Smooth muscle cell (in vitro differentiated cells): ENCODE data around the gene FXR1. TPM values are rescaled to one million over a fixed set of nuclear protein-coding genes. Genes with fewer than 3 reads are reported as not detected.
A peak's percentile ranks its signal among the peaks of the same experiment; 100 is the strongest.

Experiments
- DNase-seq: peaks from one replicate; lab custom pipeline; 2025; ENCODE audit not compliant: unreplicated experiment; lab: John Stamatoyannopoulos, UW
- H2AFZ ChIP-seq: fragments of 200-600 bp; sonication (generic); 2 replicates; pipeline ENCODE4 v1.6.0; 2016; ENCODE audit warnings: antibody characterized with exemption, low read depth, mild to moderate bottlenecking
- H3F3A ChIP-seq: fragments of 200-600 bp; sonication (generic); 2 replicates; pipeline ENCODE4 v1.6.0; 2017; ENCODE audit warnings: antibody characterized with exemption, low read depth
- H3K27ac ChIP-seq: fragments of 200-600 bp; sonication (generic); 2 replicates; pipeline ENCODE4 v1.5.1; 2016; ENCODE audit warnings: low read depth, mild to moderate bottlenecking
- H3K27me3 ChIP-seq: fragments of 200-600 bp; sonication (generic); 2 replicates; pipeline ENCODE4 v1.6.1; 2016; ENCODE audit warnings: low read depth, mild to moderate bottlenecking
- H3K36me3 ChIP-seq: fragments of 200-600 bp; sonication (generic); 2 replicates; pipeline ENCODE4 v1.5.1; 2016; ENCODE audit warnings: low read depth
- H3K4me1 ChIP-seq: fragments of 200-600 bp; sonication (generic); 2 replicates; pipeline ENCODE4 v1.5.1; 2016; ENCODE audit warnings: low read depth
- H3K4me2 ChIP-seq: fragments of 200-600 bp; sonication (generic); 2 replicates; pipeline ENCODE4 v1.6.0; 2016; ENCODE audit warnings: mild to moderate bottlenecking
- H3K4me3 ChIP-seq: fragments of 200-600 bp; sonication (generic); 2 replicates; pipeline ENCODE4 v1.5.1; 2016; ENCODE audit warnings: mild to moderate bottlenecking
- H3K79me2 ChIP-seq: fragments of 200-600 bp; sonication (generic); 2 replicates; pipeline ENCODE4 v1.6.0; 2016; ENCODE audit warnings: low read depth, mild to moderate bottlenecking
- H3K9ac ChIP-seq: fragments of 200-600 bp; sonication (generic); 2 replicates; pipeline ENCODE4 v1.6.0; 2016; ENCODE audit warnings: low read depth
- H3K9me3 ChIP-seq: fragments of 200-600 bp; sonication (generic); replicated peaks from 2 replicates; pipeline ENCODE4 v1.5.1; 2016; ENCODE audit warnings: low read depth
- H4K20me1 ChIP-seq: fragments of 200-600 bp; sonication (generic); 2 replicates; pipeline ENCODE4 v1.6.0; 2016; ENCODE audit warnings: low read depth
- CTCF ChIP-seq: fragments of 200-600 bp; sonication (generic); IDR thresholded peaks from 2 replicates; pipeline ENCODE4 v1.5.1; 2017; ENCODE audit warnings: borderline replicate concordance, mild to moderate bottlenecking, antibody characterized with exemption; ENCODE audit not compliant: insufficient read depth, poor library complexity, severe bottlenecking
- WGBS: methylation state at CpG from one replicate; pipeline ENCODE4 v1.1.7; 2016; ENCODE audit warnings: low lambda C conversion rate; 5-methylcytosine and 5-hydroxymethylcytosine counted together
- polyA plus RNA-seq: library from polyadenylated mRNA; unstranded; fragments of >200 nt; fragmentation: Nextera tagmentation; extraction: Ambion mirVana; gene quantifications from 2 replicates; pipeline ENCODE4 v1.2.1, GENCODE V29; 2016
- total RNA-seq: library from RNA; depleted of rRNA; stranded (reverse); fragments of >200 nt; gene quantifications from 2 replicates; pipeline ENCODE4 v1.2.3, GENCODE V29; 2014

FXR1 gene
- total and polyA plus RNA-seq, 2 experiments from 2014 or later: 51.0 to 130 TPM

GRCh38 chr3:180918542-180918941 lies 6.1 kb downstream of the FXR1 start:
- no peaks in the 10 kb centered on the region for H3K9me3 ChIP-seq
- no peak for DNase-seq
- H2AFZ ChIP-seq: no peak overlapping the region
- WGBS: 50% methylated on average over 1 of the region's 1 CpG
- H3K4me1 ChIP-seq: peaks cover 14% of the 10 kb centered on the region
- H3K27me3 ChIP-seq: no peaks in the 10 kb centered on the region
- no peaks in the 10 kb centered on the region for H3K36me3 ChIP-seq
- H4K20me1 ChIP-seq: peaks cover 100% of the 10 kb centered on the region
- no peak overlapping the region for H3K27ac ChIP-seq
- H3K4me2 ChIP-seq: no peak overlapping the region
- peaks cover 100% of the 10 kb centered on the region for H3K79me2 ChIP-seq
- H3K9ac ChIP-seq: no peak overlapping the region
- no peak overlapping the region for H3K4me3 ChIP-seq
- no peak for TF ChIP-seq CTCF
- no peaks in the 10 kb centered on the region for H3F3A ChIP-seq

GRCh38 chr3:180922242-180922641 lies 9.8 kb downstream of the FXR1 start:
- no peak for TF ChIP-seq CTCF

GRCh38 chr3:180923561-180923960 lies 11.1 kb downstream of the FXR1 start:
- DNase-seq: no peak
- Histone ChIP-seq H2AFZ (no peak overlapping the region), H3K27me3 (no peaks in the 10 kb centered on the region), H3K27ac (no peak overlapping the region), H3F3A (no peaks in the 10 kb centered on the region), H3K4me1 (no peaks in the 10 kb centered on the region), H3K9me3 (no peaks in the 10 kb centered on the region), H4K20me1 (peaks cover 100% of the 10 kb centered on the region), H3K4me3 (no peak overlapping the region), H3K36me3 (no peaks in the 10 kb centered on the region), H3K9ac (no peak overlapping the region), H3K4me2 (no peak overlapping the region), H3K79me2 (peaks cover 100% of the 10 kb centered on the region)
- 68% methylated on average over 4 of the region's 4 CpGs for WGBS
- no peak for TF ChIP-seq CTCF

More at GRCh38 chr3:180922242-180922641, 9.8 kb downstream of the FXR1 start:
- H3K79me2 ChIP-seq: peaks cover 100% of the 10 kb centered on the region
- H3K27ac ChIP-seq: no peak overlapping the region
- H2AFZ ChIP-seq: no peak overlapping the region
- no peaks in the 10 kb centered on the region for H3K9me3 ChIP-seq
- DNase-seq: no peak
- H3K4me2 ChIP-seq: no peak overlapping the region
- no peaks in the 10 kb centered on the region for H3K27me3 ChIP-seq
- no peaks in the 10 kb centered on the region for H3K36me3 ChIP-seq
- H3K4me1 ChIP-seq: no peaks in the 10 kb centered on the region
- H3K4me3 ChIP-seq: no peak overlapping the region
- H3F3A ChIP-seq: no peaks in the 10 kb centered on the region
- no peak overlapping the region for H3K9ac ChIP-seq
- H4K20me1 ChIP-seq: peaks cover 100% of the 10 kb centered on the region

GRCh38 chr3:180926526-180926925 lies 14.1 kb downstream of the FXR1 start:
- H3K4me1 ChIP-seq: no peaks in the 10 kb centered on the region
- no peak overlapping the region for H2AFZ ChIP-seq
- 84% methylated on average over 2 of the region's 2 CpGs for WGBS
- H3K9me3 ChIP-seq: no peaks in the 10 kb centered on the region
- H3K4me2 ChIP-seq: no peak overlapping the region
- H3K79me2 ChIP-seq: peaks cover 100% of the 10 kb centered on the region
- peak overlapping the region; percentile 1 for H3K27ac ChIP-seq
- H4K20me1 ChIP-seq: peaks cover 100% of the 10 kb centered on the region
- H3F3A ChIP-seq: no peaks in the 10 kb centered on the region
- H3K9ac ChIP-seq: no peak overlapping the region
- H3K36me3 ChIP-seq: no peaks in the 10 kb centered on the region
- DNase-seq: no peak
- no peak overlapping the region for H3K4me3 ChIP-seq
- no peak for TF ChIP-seq CTCF
- no peaks in the 10 kb centered on the region for H3K27me3 ChIP-seq
